ENCODE data around the gene KRT3.

Gene KRT3

DNA sequence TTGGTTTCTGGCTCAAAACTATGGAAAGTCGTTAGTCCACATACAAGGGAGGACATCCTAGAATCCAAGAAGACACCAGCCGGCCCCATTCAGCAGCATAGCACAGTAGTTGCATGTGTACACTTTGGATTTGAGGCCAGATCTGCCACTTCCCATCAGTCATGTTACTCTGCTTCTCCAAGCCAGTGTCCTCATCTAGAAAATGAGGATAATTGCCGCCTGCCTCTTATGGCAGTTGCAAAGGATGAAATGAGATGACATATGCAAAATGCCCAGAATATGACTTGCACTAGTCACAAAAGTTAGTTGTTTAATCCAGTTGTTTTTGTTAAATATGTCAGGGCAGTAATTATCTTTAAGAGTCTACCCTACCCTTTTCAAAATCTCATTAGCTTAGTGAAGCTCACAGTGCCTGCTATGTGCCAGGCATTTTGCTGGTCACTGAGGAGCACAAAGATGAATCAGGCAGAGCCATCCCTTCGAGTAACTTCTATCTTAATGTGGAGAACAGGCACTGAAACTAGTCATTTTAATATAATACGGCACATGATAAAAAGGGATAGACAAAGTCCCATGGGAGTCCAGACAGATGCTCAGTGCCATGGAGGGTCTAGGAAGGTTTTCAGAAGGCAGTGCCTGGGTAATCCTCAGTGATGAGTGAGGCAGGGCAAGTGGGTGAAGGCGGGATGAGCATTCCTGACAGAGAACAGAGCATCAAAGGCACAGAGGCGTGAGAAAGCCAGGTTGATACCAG, 12.2 kb downstream of the KRT3 start:
- DNase-seq (ENCODE audit: low read depth in 1 of 2, low spot score in 1 of 2): no peak

DNA sequence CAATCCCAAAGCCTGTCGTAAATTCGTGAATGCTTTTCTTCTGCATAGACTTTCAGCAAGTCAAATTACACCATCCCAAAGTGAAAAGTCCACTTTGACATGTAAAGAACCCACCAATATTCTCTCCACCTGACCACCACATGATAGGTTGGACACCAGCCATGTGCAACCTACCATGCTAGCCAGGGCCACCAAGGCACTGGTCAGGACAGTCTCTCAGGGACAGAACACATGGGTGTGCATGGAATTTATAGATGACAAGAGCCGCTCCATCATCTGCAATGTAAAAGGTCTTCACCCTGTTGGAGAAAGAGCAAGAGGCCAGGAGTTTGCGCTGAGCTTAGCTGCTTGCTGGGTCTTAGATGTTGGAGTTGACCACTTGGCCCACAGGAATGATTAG, 13.4 kb downstream of the KRT3 start:
- DNase-seq (ENCODE audit: low read depth in 1 of 2, low spot score in 1 of 2): no peak

DNA sequence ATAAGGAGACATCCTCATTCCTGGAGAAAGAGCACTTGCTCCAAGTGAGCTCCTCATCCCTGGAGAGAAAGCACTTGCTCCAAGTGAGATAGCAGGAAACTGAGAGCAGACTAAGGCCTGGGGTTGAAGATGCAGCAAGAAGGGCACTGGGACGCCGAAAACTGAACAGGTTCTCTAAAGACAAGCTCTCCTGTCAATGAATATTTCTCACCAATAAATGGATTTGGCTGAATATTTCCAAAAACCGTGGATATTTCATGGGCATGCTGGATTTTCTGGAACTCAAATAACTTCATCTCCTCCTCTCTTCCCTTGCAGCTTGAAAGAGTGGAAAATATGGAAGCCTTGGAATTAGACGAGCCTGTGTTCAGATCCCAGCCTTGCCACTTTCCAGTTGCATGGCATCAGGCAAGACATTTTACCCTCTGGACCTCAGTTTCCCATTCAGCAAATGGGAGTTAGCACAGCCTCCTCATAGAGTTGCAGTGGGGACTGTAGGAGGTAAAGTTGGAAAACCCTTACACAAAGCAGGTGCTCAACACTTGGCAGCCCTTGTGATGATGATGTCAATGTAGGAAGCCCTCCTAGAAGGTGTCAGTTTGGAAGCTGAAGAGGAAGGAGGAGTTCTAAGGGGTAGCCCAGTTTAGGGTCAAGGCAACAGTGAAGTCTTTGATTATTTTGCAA, 14.4 kb downstream of the KRT3 start:
- no peak for DNase-seq (ENCODE audit: low read depth in 1 of 2, low spot score in 1 of 2)

GRCh38 chr12:52779914-52780313, 16.0 kb downstream of the KRT3 start:
- no peak for DNase-seq (ENCODE audit: low read depth in 1 of 2, low spot score in 1 of 2)

GRCh38 chr12:52778833-52779232, 17.1 kb downstream of the KRT3 start:
- no peak for DNase-seq (ENCODE audit: low read depth in 1 of 2, low spot score in 1 of 2)

DNA sequence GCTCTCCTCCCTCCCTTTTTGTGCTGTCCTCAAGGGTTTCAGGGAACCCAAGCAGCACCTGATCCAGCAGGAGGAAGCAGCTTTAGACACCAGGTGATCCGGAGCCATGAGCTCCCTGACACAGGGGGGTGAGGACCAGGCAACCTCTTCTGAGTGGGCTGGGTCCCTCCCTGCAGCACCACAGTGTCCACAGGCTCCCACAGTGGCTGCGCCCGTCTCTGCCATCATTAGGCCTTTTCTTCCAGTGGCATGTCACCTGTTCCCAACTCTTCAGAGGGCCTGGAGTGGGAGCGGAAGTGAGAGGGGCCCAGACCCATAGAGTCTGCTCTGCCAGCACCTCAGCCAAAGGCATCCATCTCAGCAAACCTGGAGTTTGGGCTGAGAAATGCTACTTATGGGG, 18.4 kb downstream of the KRT3 start:
- DNase-seq (ENCODE audit: low read depth in 1 of 2, low spot score in 1 of 2): no peak

DNA sequence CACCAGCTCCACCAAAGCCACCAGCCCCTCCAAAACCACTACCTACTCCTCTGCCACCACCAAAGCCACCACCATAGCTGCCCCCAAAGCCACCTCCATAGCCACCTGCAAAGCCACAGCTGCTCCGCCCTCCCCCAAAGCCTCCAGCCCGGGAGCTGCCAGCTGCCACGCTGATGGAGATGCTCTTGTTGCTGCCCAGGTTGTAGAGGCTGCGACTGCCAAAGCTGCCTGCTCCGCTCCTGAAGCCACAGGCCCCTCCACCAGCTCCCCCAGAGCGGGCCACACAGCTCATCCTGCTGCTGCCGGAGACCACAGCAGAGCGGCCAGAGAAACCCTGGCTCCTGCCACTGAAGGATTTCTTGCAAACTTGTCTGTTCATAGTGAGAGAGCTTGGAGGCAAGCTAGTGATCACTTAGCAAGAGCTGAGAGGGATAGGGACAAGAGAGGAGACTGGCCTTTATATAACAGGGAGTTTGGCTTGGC, 19.0 kb downstream of the KRT3 start, which contains the start of gene KRT76:
KRT76 (minus strand) TSS at position 433 of the 483 bp plus-strand sequence; CDS start at position 379, 54 bp downstream.
- DNase-seq (ENCODE audit: low read depth in 1 of 2, low spot score in 1 of 2): no peak

GRCh38 chr12:52776435-52776834, 19.5 kb downstream of the KRT3 start:
- DNase-seq (ENCODE audit: low read depth in 1 of 2, low spot score in 1 of 2): no peak

- no peak for DNase-seq (ENCODE audit: low read depth in 1 of 2, low spot score in 1 of 2)
Observed at GRCh38 chr12:52774629-52775250, 21.2 kb downstream of the KRT3 start.

DNA sequence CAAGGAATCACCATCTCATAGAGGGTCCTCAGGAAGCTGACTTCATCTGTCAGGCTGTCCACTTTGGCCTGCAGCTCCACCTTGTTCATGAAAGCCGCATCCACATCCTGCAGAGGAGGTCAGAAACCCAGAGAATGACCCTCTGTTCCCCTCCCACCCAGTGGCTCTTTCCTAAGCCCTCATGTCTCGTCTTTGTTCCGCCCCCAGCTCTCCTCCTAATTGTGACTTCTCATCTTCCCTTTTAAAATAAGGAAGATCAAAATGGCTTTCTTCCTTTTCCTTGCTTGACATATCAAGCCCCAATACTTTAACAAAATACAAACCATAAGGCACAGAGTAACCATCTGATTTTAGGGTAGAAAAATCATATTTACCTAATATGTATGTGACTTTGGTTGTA, 23.1 kb downstream of the KRT3 start:
- DNase-seq (ENCODE audit: low read depth in 1 of 2, low spot score in 1 of 2): no peak

DNA sequence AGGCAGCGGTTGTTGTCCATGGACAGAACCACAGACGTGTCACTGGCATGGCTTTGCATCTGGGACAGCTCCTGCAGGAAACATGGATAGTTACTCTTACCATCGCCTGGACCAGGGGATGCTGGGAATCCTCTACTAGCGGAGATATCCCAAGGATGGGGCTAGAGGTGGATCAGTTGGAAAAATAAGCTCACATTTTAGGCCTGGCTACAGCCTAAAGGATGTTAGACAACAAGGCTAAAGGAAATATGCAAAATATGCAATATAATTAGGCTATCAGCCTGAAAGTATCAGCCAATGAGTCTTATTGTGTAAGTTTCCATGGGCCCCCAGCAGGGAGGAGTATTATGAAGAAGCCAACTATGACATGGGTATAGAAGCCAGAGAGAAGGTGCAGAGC, 23.7 kb downstream of the KRT3 start:
- DNase-seq (ENCODE audit: low read depth in 1 of 2, low spot score in 1 of 2): no peak

DNA sequence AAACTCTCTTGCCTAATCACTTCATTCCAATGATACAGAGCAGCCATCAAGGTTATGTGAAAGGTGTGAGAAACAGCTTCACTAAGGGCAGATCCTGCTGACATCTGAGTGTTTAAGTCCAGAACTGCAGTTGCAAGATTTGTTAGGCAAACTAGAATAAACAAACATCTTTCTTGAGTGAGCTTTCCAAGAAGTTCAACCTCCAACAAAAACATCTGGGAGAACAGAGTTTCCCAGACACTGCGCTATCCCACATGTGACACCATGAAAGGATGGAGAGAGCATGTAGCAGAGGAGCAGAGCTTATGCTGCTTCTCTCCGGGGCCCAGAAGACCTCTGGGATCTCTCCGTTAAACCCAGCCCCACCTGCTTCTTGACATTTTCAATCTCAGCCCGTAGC, 24.4 kb downstream of the KRT3 start:
- DNase-seq (ENCODE audit: low read depth in 1 of 2, low spot score in 1 of 2): no peak

GRCh38 chr12:52771088-52771487, 24.8 kb downstream of the KRT3 start:
- no peak for DNase-seq (ENCODE audit: low read depth in 1 of 2, low spot score in 1 of 2)

DNA sequence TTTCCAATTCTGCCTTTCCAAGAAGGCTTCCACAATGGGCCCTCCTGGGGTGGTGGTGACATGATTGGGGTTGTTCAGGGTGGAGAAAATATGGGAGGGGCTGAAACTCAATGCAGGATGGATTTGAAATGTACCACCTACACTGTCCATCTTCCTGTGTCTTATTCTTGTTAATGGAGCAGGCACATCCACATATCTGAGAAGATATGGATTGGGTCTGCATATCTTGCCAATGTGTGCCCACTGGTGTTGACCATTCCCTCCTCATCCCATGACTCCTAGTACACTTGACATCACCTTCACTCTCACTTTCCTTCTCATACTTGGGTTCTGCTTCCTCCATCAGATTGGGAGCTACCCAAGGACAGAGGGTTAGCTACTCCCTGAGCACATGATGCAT, 26.0 kb downstream of the KRT3 start:
- DNase-seq (ENCODE audit: low read depth in 1 of 2, low spot score in 1 of 2): no peak

DNA sequence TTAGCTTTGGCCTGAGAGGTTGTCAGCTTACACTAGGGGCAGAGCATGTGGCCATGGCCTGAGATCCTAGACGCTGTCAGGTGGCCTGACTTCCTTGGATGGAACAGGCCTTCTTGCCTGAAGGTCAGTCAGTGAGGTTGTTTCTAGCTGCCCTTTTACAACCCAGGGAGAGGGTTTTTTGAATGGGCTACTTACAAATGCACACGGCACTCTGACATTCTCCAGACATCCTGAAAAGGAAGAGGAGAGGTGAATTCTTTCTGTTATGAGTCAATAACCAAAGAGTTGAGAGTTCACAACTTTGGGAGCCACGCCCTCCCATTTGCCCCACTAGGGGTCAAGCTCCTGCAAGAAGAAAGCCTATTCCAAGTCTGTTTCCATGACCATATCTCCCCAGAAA, 26.6 kb downstream of the KRT3 start:
- DNase-seq (ENCODE audit: low read depth in 1 of 2, low spot score in 1 of 2): no peak

DNA sequence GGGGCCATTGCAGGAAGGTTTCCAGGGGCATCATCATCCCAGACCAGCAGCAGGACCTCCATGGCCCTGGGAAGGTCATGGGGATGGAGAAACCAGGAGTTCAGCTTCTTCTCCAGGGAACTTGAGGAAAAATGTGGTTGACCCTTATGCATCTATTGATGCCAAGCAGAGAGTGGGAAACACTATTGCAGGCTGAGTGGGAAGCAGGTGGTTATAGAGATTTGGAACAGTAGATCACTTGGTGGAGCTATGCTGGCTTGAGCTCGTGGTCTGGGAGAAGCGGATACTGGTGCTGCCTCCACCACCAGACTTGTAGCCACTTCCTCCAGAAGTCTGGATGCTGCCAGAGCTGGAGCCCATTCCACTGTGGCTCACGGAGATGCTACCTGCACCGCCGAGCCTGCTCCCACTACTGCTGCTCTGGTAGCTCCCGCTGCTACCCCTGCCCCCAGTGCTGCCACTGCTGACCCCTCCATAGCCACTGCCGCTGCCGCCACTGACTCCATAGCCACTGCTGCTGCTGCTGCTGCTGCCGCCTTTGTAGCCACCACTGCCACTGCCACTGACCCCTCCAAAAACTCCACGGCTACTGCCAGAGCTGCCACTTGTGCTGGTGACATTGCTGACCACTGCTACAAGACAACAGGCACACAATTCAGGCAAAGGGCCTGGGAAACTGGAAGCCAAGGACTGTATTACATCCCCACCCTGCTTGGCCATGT, 27.3 kb downstream of the KRT3 start:
- DNase-seq (ENCODE audit: low read depth in 1 of 2, low spot score in 1 of 2): no peak

DNA sequence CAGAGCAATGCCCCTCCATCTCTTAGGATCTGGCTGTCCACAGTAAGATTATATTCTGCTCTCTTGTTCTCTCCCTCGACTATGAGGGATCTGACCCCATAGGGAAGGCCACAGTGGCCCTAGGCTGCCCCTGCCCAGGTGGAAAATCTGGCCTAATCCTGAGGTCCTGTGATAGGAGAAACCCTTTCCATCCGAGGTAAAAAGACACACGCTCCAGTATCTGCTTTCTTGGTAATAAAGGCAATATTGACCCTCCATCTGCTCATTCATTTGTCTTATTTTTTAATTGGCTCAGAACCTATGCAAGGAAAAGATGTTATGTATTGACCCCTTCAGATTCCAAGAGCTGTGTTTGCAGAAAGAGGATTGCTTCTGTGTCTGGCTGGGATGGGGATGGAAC, 28.5 kb downstream of the KRT3 start:
- DNase-seq (ENCODE audit: low read depth in 1 of 2, low spot score in 1 of 2): no peak

DNA sequence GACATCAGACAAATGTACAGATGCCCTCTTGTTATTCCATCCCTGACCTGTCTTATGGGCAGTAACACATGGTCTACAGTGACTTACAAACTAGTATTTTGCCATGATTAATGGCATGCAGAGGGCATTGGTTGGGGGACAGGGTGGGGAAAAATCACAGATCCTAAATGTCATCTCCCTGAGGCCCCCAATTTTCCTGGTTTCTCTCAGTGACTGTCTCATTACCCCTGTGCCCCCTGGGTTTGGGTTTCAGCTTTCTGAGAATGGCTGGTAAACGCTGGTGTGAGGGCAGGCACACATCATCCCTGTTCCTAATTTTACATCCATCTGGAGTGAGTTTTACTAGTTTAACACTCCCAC, 28.9 kb downstream of the KRT3 start:
- DNase-seq (ENCODE audit: low read depth in 1 of 2, low spot score in 1 of 2): no peak

- DNase-seq (ENCODE audit: low read depth in 1 of 2, low spot score in 1 of 2): no peak
Observed at GRCh38 chr12:52766351-52767019, 29.4 kb downstream of the KRT3 start.

- DNase-seq (ENCODE audit: low read depth in 1 of 2, low spot score in 1 of 2): no peak
Observed at GRCh38 chr12:52765702-52766101, 30.2 kb downstream of the KRT3 start.

DNA sequence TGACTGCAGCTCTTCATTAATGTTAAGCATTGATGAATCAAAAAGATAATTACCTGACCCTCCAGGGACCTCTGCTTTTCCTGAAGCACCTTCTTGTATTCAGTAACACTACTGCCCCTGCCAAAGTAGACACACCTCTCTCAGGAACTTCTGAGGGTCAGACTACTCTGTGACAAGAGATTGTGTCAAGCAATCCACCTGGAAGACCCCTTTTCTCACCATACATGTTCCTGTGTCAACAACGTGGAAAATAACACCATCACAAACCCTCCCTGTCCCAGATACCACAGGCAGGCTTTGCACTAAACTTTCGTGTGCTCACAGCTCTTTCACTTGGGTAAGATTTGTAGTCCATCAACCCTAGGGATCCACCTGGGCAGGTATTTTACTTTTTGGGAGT, 31.9 kb downstream of the KRT3 start:
- no peak for DNase-seq (ENCODE audit: low read depth in 1 of 2, low spot score in 1 of 2)
